Endothelial cell of umbilical vein (primary cell): ENCODE measurements around the gene DET1. TPM values are rescaled to one million over a fixed set of nuclear protein-coding genes. Genes with fewer than 3 reads are reported as not detected.

ENCODE experiments used
- BruUV-seq: library from RNA; stranded (reverse); fragments of 400-500 nt; replicated peaks from 2 replicates; lab custom pipeline; 2021; lab: Mats Ljungman, UMichigan
- CTCF ChIA-PET: fragments of 300-600, 350-600 bp; sonication (Branson Sonifier 250); formaldehyde crosslinking; loops from one replicate; lab custom pipeline; 2021; ENCODE audit warnings: antibody characterized with exemption, inconsistent platforms; lab: Charles Lee
- POLR2A ChIA-PET: fragments of 300-600, 350-600 bp; sonication (Branson Sonifier 250); formaldehyde crosslinking; loops from one replicate; lab custom pipeline; 2021; ENCODE audit warnings: antibody characterized with exemption, inconsistent platforms; lab: Charles Lee
- DNase-seq: peaks from one replicate; pipeline ENCODE4 v3.0.0-alpha.2; 2011; ENCODE audit warnings: low read depth, low spot score
- FAIRE-seq: peaks from 2 replicates; lab custom pipeline; 2011; peaks lifted over from hg19 to GRCh38; lab: Jason Lieb, UNC
- H2AFZ ChIP-seq: 2 replicates; pipeline ENCODE4 v1.6.0; 2012; ENCODE audit warnings: low read depth, low read length, control low read depth, inconsistent platforms
- H3K27ac ChIP-seq: 2 replicates; pipeline ENCODE4 v1.5.1; 2011; ENCODE audit warnings: low read depth, mild to moderate bottlenecking, control low read depth, low read length, moderate library complexity; ENCODE audit not compliant: insufficient read depth
- H3K27me3 ChIP-seq, 2 experiments: 2 replicates each; pipeline versions ENCODE4 v1.6.0 to v1.6.1; 2011; ENCODE audit warnings: low read length in 2 of 2, mixed read lengths in 1 of 2; ENCODE audit not compliant: control insufficient read depth in 2 of 2, insufficient read depth in 2 of 2
- H3K36me3 ChIP-seq, 2 experiments: 2 replicates in 1 of 2; 3 replicates in 1 of 2; pipeline ENCODE4 v1.5.1; 2011; ENCODE audit warnings: low read length in 2 of 2, mild to moderate bottlenecking in 1 of 2, moderate library complexity in 1 of 2; ENCODE audit not compliant: control insufficient read depth in 2 of 2, insufficient read depth in 2 of 2; ENCODE audit errors: extremely low read depth in 1 of 2
- H3K4me1 ChIP-seq: 3 replicates; pipeline ENCODE4 v1.5.1; 2011; ENCODE audit warnings: mild to moderate bottlenecking, low read length; ENCODE audit not compliant: control insufficient read depth, insufficient read depth; ENCODE audit errors: extremely low read depth
- H3K4me2 ChIP-seq: 2 replicates; pipeline ENCODE4 v1.6.1; 2011; ENCODE audit warnings: low read length, control low read depth, mixed read lengths; ENCODE audit not compliant: insufficient read depth
- H3K4me3 ChIP-seq, 3 experiments: fragments of 200-600 bp in 1 of 3; sonication (generic), shearing (Covaris generic) in 1 of 3; replicated peaks in 1 of 3; 2 replicates each; pipeline ENCODE4 v1.5.1; 2011 to 2016; ENCODE audit warnings: control low read depth in 3 of 3, low read length in 3 of 3, mild to moderate bottlenecking in 2 of 3, inconsistent platforms in 1 of 3, low read depth in 1 of 3, moderate library complexity in 1 of 3; ENCODE audit not compliant: insufficient read depth in 1 of 3
- H3K79me2 ChIP-seq: 2 replicates; pipeline ENCODE4 v1.6.0; 2012; ENCODE audit warnings: low read length, inconsistent platforms; ENCODE audit not compliant: control insufficient read depth, insufficient read depth
- H3K9ac ChIP-seq: replicated peaks from 2 replicates; pipeline ENCODE3; 2011; ENCODE audit warnings: low read length, control low read depth; ENCODE audit not compliant: insufficient read depth; ENCODE audit errors: extremely low read depth
- H3K9me1 ChIP-seq: replicated peaks from 3 replicates; pipeline ENCODE4 v1.6.0; 2011; ENCODE audit warnings: mild to moderate bottlenecking, low read length; ENCODE audit not compliant: control insufficient read depth, insufficient read depth; ENCODE audit errors: extremely low read depth
- H3K9me3 ChIP-seq: replicated peaks from 2 replicates; pipeline ENCODE4 v1.5.1; 2012; ENCODE audit warnings: low read length, inconsistent platforms; ENCODE audit not compliant: control insufficient read depth, insufficient read depth
- H4K20me1 ChIP-seq: replicated peaks from 2 replicates; pipeline ENCODE3; 2011; ENCODE audit warnings: mild to moderate bottlenecking, low read length; ENCODE audit not compliant: control insufficient read depth, insufficient read depth; ENCODE audit errors: extremely low read depth
- EZH2 ChIP-seq: IDR thresholded peaks from 2 replicates; pipeline ENCODE4 v1.6.1; 2012; ENCODE audit warnings: borderline replicate concordance, low read depth, mild to moderate bottlenecking, moderate library complexity, low read length, inconsistent platforms; ENCODE audit not compliant: severe bottlenecking
- FOS ChIP-seq: IDR thresholded peaks from 2 replicates; pipeline ENCODE4 v1.6.1; 2011; ENCODE audit warnings: mild to moderate bottlenecking, low read length, moderate library complexity, borderline replicate concordance; ENCODE audit not compliant: insufficient read depth
- GATA2 ChIP-seq: IDR thresholded peaks from 2 replicates; pipeline ENCODE4 v1.7.0; 2011; ENCODE audit warnings: low read depth, mild to moderate bottlenecking, moderate library complexity, mixed read lengths, low read length; ENCODE audit not compliant: insufficient read length, insufficient read depth
- MYC ChIP-seq: IDR thresholded peaks from one replicate; pipeline ENCODE4 v1.6.1; 2011; ENCODE audit warnings: mild to moderate bottlenecking, low read depth, low read length
- POLR2A ChIP-seq: IDR thresholded peaks from 2 replicates; pipeline ENCODE4 v1.6.1; 2012; ENCODE audit warnings: low read depth, mild to moderate bottlenecking, control low read depth, low read length
- POLR2AphosphoS5 ChIP-seq: IDR thresholded peaks from 2 replicates; pipeline ENCODE4 v1.6.1; 2012; ENCODE audit warnings: low read depth, mild to moderate bottlenecking, control low read depth, low read length, moderate library complexity; ENCODE audit not compliant: insufficient read depth
- dilution Hi-C: fragments of 300-500 bp; cut with MboI; formaldehyde crosslinking; loops from one replicate; pipeline ENCODE4 v1.15.0; 2019; ENCODE audit warnings: low sequenced_read_pairs; ENCODE audit not compliant: extremely low pct_ligation_motif_present
- intact Hi-C: fragments of 100-400 bp; cut with micrococcal nuclease; formaldehyde crosslinking; loops from one replicate; pipeline ENCODE4 v1.10.0; 2022
- polyA plus RNA-seq, 4 experiments: library from polyadenylated mRNA; depleted of rRNA in 3 of 4; stranded (reverse) in 3 of 4; unstranded in 1 of 4; fragments of >200 nt; gene quantifications; 2 replicates each; pipeline versions ENCODE4 v1.2.1 to v1.2.3, GENCODE V29; 2011 to 2012; ENCODE audit warnings: missing spikeins in 1 of 4
- total RNA-seq: library from RNA; stranded (reverse); gene quantifications from 2 replicates; pipeline ENCODE4 v1.2.3, GENCODE V29; 2021
- TF ChIP-seq, protein P1 (sequence below): IDR thresholded peaks from 2 replicates; pipeline ENCODE4 v1.6.1; 2011; ENCODE audit not compliant: insufficient read depth, insufficient read length
- TF ChIP-seq, protein P2 (sequence below), 2 donors: IDR thresholded peaks; 1 replicate in 1 of 2; 2 replicates in 1 of 2; pipeline ENCODE4 v1.5.1; 2011; ENCODE audit warnings: low read length in 2 of 2, mild to moderate bottlenecking in 2 of 2, moderate library complexity in 2 of 2, control low read depth in 1 of 2, inconsistent platforms in 1 of 2, low read depth in 1 of 2; ENCODE audit not compliant: insufficient read depth in 1 of 2; ENCODE audit errors: extremely low read depth in 1 of 2

Gene DET1
- total and polyA plus RNA-seq, 2 donors (not counting 3 experiments of a cell fraction or from before 2014, with no cell fraction given) = 5.2 to 5.6 TPM

- intact Hi-C loops (no loop called here), dilution Hi-C loops (no loop called here)
- no peaks in the 10 kb centered on the region for H3K4me1 ChIP-seq
- H3K36me3 ChIP-seq = no peaks in the 10 kb centered on the region
- H3K27me3 ChIP-seq = no peaks in the 10 kb centered on the region
- H3K9me3 ChIP-seq = no peaks in the 10 kb centered on the region
- no peaks in the 10 kb centered on the region for H3K79me2 ChIP-seq
- BruUV-seq = no TSS peak
- H3K4me2 ChIP-seq = no peak overlapping the region
- H3K4me3 ChIP-seq = no peak overlapping the region
- no peak overlapping the region for H3K9ac ChIP-seq
- no peaks in the 10 kb centered on the region for H3K9me1 ChIP-seq
- H4K20me1 ChIP-seq = no peaks in the 10 kb centered on the region
- TF ChIP-seq FOS (no peak), MYC (no peak), EZH2 (no peak), GATA2 (no peak), POLR2AphosphoS5 (no peak)
- TF ChIP-seq, protein P1, sequence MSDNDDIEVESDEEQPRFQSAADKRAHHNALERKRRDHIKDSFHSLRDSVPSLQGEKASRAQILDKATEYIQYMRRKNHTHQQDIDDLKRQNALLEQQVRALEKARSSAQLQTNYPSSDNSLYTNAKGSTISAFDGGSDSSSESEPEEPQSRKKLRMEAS = no peak
- no peak overlapping the region for H3K27ac ChIP-seq
- no peak overlapping the region for H2AFZ ChIP-seq
- FAIRE-seq (no peak), DNase-seq (peak; percentile 55)
- ChIA-PET CTCF (no interaction called here), POLR2A (no interaction called here)
Measured at GRCh38 chr15:88580532-88580931, 34.1 kb upstream of the DET1 start.

GRCh38 chr15:88579322-88579721 is 32.8 kb upstream of the DET1 start:
- H3K27ac ChIP-seq = no peak overlapping the region
- no peak overlapping the region for H3K4me2 ChIP-seq
- no peak overlapping the region for H2AFZ ChIP-seq
- no peak overlapping the region for H3K4me3 ChIP-seq
- H3K27me3 ChIP-seq = peaks cover 0 to 2% of the 10 kb centered on the region in 2 experiments
- H3K9ac ChIP-seq = no peak overlapping the region
- POLR2A ChIA-PET = no interaction called here
- TF ChIP-seq POLR2A (no peak), EZH2 (no peak), GATA2 (no peak), FOS (no peak), POLR2AphosphoS5 (no peak)
- TF ChIP-seq, protein P2, sequence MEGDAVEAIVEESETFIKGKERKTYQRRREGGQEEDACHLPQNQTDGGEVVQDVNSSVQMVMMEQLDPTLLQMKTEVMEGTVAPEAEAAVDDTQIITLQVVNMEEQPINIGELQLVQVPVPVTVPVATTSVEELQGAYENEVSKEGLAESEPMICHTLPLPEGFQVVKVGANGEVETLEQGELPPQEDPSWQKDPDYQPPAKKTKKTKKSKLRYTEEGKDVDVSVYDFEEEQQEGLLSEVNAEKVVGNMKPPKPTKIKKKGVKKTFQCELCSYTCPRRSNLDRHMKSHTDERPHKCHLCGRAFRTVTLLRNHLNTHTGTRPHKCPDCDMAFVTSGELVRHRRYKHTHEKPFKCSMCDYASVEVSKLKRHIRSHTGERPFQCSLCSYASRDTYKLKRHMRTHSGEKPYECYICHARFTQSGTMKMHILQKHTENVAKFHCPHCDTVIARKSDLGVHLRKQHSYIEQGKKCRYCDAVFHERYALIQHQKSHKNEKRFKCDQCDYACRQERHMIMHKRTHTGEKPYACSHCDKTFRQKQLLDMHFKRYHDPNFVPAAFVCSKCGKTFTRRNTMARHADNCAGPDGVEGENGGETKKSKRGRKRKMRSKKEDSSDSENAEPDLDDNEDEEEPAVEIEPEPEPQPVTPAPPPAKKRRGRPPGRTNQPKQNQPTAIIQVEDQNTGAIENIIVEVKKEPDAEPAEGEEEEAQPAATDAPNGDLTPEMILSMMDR (IDR thresholded peaks at IDR 0.05; ENCODE audit: extremely low read depth in 1 of 2, insufficient read depth in 1 of 2, low read depth in 1 of 2, low read length in 2 of 2) = no peak
- H3K9me1 ChIP-seq = no peaks in the 10 kb centered on the region
- no peaks in the 10 kb centered on the region for H3K79me2 ChIP-seq
- BruUV-seq = no TSS peak
- dilution Hi-C loops = no loop called here
- FAIRE-seq = no peak
- CTCF ChIA-PET = no interaction called here
- H3K36me3 ChIP-seq = no peaks in the 10 kb centered on the region
- no peaks in the 10 kb centered on the region for H3K4me1 ChIP-seq
- intact Hi-C loops = no loop called here
- no peaks in the 10 kb centered on the region for H4K20me1 ChIP-seq
- no peak for DNase-seq
- no peaks in the 10 kb centered on the region for H3K9me3 ChIP-seq
